NCI-H2227 (cell line): ENCODE data around the gene TMEM63A.
A peak's percentile ranks its signal among the peaks of the same experiment; 100 is the strongest.
"Not testable (repeated sequence)": the region's sequence is repeated elsewhere in the genome, so short reads cannot be mapped to it uniquely, and the experiment has no call there.

Experiments
- DNase-seq: peaks from one replicate; lab custom pipeline; 2025; ENCODE audit not compliant: unreplicated experiment; lab: John Stamatoyannopoulos, UW

Gene TMEM63A

GRCh38 chr1:225846331-225847310, 35.6 kb downstream of the TMEM63A start:
- DNase-seq: no peak

GRCh38 chr1:225845571-225846259, 36.5 kb downstream of the TMEM63A start:
- DNase-seq: peak; percentile 73

GRCh38 chr1:225845097-225845496, 37.1 kb downstream of the TMEM63A start:
- no peak for DNase-seq

- DNase-seq: no peak
These were observed 37.7 kb downstream of the TMEM63A start for GRCh38 chr1:225844236-225845061.

- DNase-seq: no peak
These were observed 38.8 kb downstream of the TMEM63A start for GRCh38 chr1:225843426-225843795.

GRCh38 chr1:225842788-225843425, 39.3 kb downstream of the TMEM63A start:
- DNase-seq: no peak

- no peak for DNase-seq
These were observed 40.1 kb downstream of the TMEM63A start for GRCh38 chr1:225842074-225842473.

GRCh38 chr1:225840713-225841112, 41.5 kb downstream of the TMEM63A start:
- no peak for DNase-seq

GRCh38 chr1:225840223-225840610, 42.0 kb downstream of the TMEM63A start:
- no peak for DNase-seq

- DNase-seq: no peak
These were observed 43.4 kb downstream of the TMEM63A start for GRCh38 chr1:225838793-225839192.

GRCh38 chr1:225836296-225836695, 45.9 kb downstream of the TMEM63A start:
- DNase-seq: not testable (repeated sequence)

GRCh38 chr1:225835856-225836255, 46.3 kb downstream of the TMEM63A start:
- no peak for DNase-seq

GRCh38 chr1:225834417-225835329, 47.5 kb downstream of the TMEM63A start:
- DNase-seq: no peak

- DNase-seq: no peak
These were observed 51.3 kb downstream of the TMEM63A start for GRCh38 chr1:225830841-225831240.

- no peak for DNase-seq
These were observed 53.4 kb downstream of the TMEM63A start for GRCh38 chr1:225828706-225829345.

GRCh38 chr1:225827076-225827475, 55.1 kb downstream of the TMEM63A start:
- DNase-seq: no peak

GRCh38 chr1:225825607-225826007, 56.6 kb downstream of the TMEM63A start:
- no peak for DNase-seq

GRCh38 chr1:225825078-225825477, 57.1 kb downstream of the TMEM63A start:
- no peak for DNase-seq

GRCh38 chr1:225824533-225824941, 57.6 kb downstream of the TMEM63A start:
- peak; percentile 22 for DNase-seq
